Testis (tissue), 3 donors: ENCODE data around the gene TF. TPM values are rescaled to one million over a fixed set of nuclear protein-coding genes. Genes with fewer than 3 reads are reported as not detected.

Experiments
- DNase-seq: peaks from one replicate; pipeline ENCODE4 v3.0.0-alpha.2; 2019
- H3K27ac ChIP-seq, 2 donors: fragments of 200-600 bp; sonication (generic); one replicate each; pipeline ENCODE4 v1.5.1; 2019
- H3K27me3 ChIP-seq: fragments of 200-600 bp; sonication (generic); one replicate; pipeline ENCODE4 v1.5.1; 2019
- H3K36me3 ChIP-seq: fragments of 200-600 bp; sonication (generic); one replicate; pipeline ENCODE4 v1.5.1; 2017; ENCODE audit warnings: low read depth; ENCODE audit errors: missing control alignments
- H3K4me1 ChIP-seq: fragments of 200-600 bp; sonication (generic); one replicate; pipeline ENCODE4 v1.5.1; 2019
- H3K4me3 ChIP-seq, 2 donors: fragments of 200-600 bp; sonication (generic); one replicate each; pipeline ENCODE4 v1.5.1; 2017 to 2019
- H3K9me3 ChIP-seq: fragments of 200-600 bp; sonication (generic); one replicate; pipeline ENCODE4 v1.5.1; 2017
- CTCF ChIP-seq, 3 experiments: fragments of 450-650 bp in 2 of 3; fragments of 200-600 bp in 1 of 3; sonication (generic) in 1 of 3; IDR thresholded peaks; one replicate each; pipeline ENCODE4 v1.5.1; 2016 to 2019; ENCODE audit warnings: antibody characterized with exemption in 3 of 3, mild to moderate bottlenecking in 2 of 3, moderate library complexity in 1 of 3
- POLR2A ChIP-seq: fragments of 450-650 bp; IDR thresholded peaks from one replicate; pipeline ENCODE4 v1.6.1; 2017; ENCODE audit warnings: antibody characterized with exemption, mild to moderate bottlenecking, moderate library complexity
- WGBS, 2 donors: methylation state at CpG; one replicate each; pipeline ENCODE4 v1.1.5; 2018; 5-methylcytosine and 5-hydroxymethylcytosine counted together
- intact Hi-C: fragments of 100-400 bp; cut with DNase I; formaldehyde crosslinking; loops from one replicate; pipeline ENCODE4 v1.15.1; 2023; ENCODE audit warnings: low total_unique reads
- polyA plus RNA-seq: library from polyadenylated mRNA; stranded (reverse); fragments of 350-450 nt; fragmentation: Illumina TruSeq; extraction: RNeasy Lipid Tissue Mini Kit (QIAGEN cat#74804); gene quantifications from one replicate; pipeline ENCODE4 v1.2.3, GENCODE V29; 2014; ENCODE audit warnings: low read depth, low replicate concordance; ENCODE audit not compliant: insufficient read depth
- total RNA-seq, 2 donors: library from RNA; depleted of rRNA; stranded (reverse); fragments of >200 nt; gene quantifications; one replicate each; pipeline ENCODE4 v1.2.3, GENCODE V29; 2016

Gene TF
- total and polyA plus RNA-seq, 3 donors from 2014 or later = 53.1 to 165 (median 60.2) TPM

DNA sequence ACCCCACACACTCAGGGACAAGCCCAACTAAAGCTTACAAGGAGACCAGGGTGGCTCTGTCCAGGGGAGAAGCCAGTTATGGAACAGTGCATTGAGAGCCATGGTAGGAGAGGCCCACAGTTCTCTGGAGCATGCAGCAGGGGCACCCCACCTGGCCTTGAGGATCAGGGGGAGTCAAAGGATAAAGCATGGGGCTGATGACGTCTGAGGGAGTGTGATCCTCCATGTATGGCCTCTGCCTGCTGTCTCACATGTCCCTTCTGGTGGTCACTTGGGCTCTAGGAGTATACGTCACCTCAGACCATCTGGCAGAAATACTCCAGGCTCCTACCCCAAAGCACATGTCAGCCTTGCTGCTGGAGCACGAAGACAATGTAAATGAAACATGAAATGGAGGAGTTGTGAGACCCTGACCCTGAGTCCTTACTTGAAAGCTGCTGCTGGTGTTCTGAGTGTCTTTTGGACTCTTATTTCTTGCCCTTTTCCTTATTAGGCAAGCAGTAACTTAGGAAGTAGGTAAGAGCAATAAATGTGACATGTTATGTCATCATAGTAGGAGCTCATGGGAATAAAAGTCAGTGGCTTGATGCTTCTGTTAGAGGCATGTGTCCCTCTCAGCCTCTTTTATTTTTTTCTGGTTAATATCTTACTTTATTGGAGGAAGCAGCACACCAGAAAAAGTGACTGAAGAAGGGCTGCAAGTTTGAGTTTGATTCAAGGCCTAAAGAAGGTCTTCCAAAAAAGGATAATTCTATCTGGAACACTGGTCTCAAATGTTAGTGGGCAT is 74.9 kb downstream of the TF start:
- Histone ChIP-seq H3K27ac (no peak overlapping the region), H3K9me3 (no peaks in the 10 kb centered on the region), H3K27me3 (no peaks in the 10 kb centered on the region), H3K4me1 (no peaks in the 10 kb centered on the region), H3K4me3 (no peak overlapping the region), H3K36me3 (no peaks in the 10 kb centered on the region)
- TF ChIP-seq POLR2A = no peak
- no peak for TF ChIP-seq CTCF (IDR thresholded peaks at IDR 0.05)
- WGBS, 2 donors = 85 to 86% methylated on average over 3 of the region's 3 CpGs
- DNase-seq = no peak
- intact Hi-C loops = loop anchor here (5.0 kb wide), 1 partner anchor 106 kb away; no protein-coding TSS in a partner anchor

GRCh38 chr3:133821767-133822638 is 75.8 kb downstream of the TF start:
- Histone ChIP-seq H3K4me1 (no peaks in the 10 kb centered on the region), H3K27me3 (no peaks in the 10 kb centered on the region), H3K9me3 (no peaks in the 10 kb centered on the region), H3K27ac (no peak overlapping the region), H3K4me3 (no peak overlapping the region), H3K36me3 (no peaks in the 10 kb centered on the region)
- intact Hi-C loops = loop anchor here (5.0 kb wide), 1 partner anchor 105 kb away; no protein-coding TSS in a partner anchor
- TF ChIP-seq CTCF (IDR thresholded peaks at IDR 0.05) (peak in 1 of 3 experiments; percentile 7), POLR2A (no peak)
- 81 to 85% methylated on average over 7 to 8 of the region's 8 CpGs for WGBS, 2 donors
- peak; percentile 42 for DNase-seq

DNA sequence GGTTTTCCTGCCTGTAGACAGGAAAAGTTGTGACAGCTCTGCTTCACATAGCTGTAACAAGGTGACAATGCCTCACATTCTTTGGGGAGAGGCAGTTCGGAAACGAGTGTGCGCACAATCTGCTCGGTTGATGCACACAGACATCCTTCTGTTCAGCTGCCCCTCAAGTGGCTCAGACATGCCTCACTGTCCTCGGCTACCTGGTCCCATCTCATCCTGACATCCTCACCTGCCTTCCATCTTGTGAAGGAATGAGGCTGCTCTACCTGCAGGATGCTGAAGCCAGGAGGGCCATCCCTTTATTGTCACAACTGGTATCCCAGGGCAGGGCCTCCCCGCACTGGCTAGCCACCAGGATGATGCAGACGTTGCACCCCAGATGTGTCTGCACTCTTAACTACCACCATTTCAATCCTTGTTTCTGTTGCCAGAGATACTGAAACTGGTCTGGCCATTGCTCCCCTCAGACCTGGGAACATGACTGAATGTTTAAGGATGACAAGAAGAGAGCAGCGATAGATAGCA is 78.8 kb downstream of the TF start:
- Histone ChIP-seq H3K9me3 (no peaks in the 10 kb centered on the region), H3K4me3 (no peak overlapping the region), H3K36me3 (no peaks in the 10 kb centered on the region), H3K4me1 (no peaks in the 10 kb centered on the region), H3K27ac (no peak overlapping the region), H3K27me3 (no peaks in the 10 kb centered on the region)
- intact Hi-C loops = loop anchor here (5.0 kb wide), 1 partner anchor 102 kb away; no protein-coding TSS in a partner anchor
- no peak for TF ChIP-seq CTCF (IDR thresholded peaks at IDR 0.05)
- no peak for TF ChIP-seq POLR2A
- DNase-seq = no peak
- 85 to 97% methylated on average over 8 of the region's 8 CpGs for WGBS, 2 donors

- H3K4me1 ChIP-seq = no peaks in the 10 kb centered on the region
- DNase-seq = no peak
- 89 to 94% methylated on average over 12 of the region's 12 CpGs for WGBS, 2 donors
- no peaks in the 10 kb centered on the region for H3K9me3 ChIP-seq
- no peak overlapping the region for H3K27ac ChIP-seq
- H3K36me3 ChIP-seq = no peaks in the 10 kb centered on the region
- no peaks in the 10 kb centered on the region for H3K27me3 ChIP-seq
- H3K4me3 ChIP-seq = no peak overlapping the region
- no peak for TF ChIP-seq CTCF (IDR thresholded peaks at IDR 0.05)
- TF ChIP-seq POLR2A = no peak
- intact Hi-C loops = no loop called here
Measured at GRCh38 chr3:133825969-133826727, 80.0 kb downstream of the TF start.
